NB4 (cell line): ENCODE data around the gene SPEN.

Source experiments
- MAX ChIP-seq: IDR thresholded peaks from 2 replicates; pipeline ENCODE4 v1.6.1; 2011; ENCODE audit warnings: low read depth, low read length
- POLR2A ChIP-seq: IDR thresholded peaks from 2 replicates; pipeline ENCODE4 v1.6.1; 2011; ENCODE audit warnings: mild to moderate bottlenecking; ENCODE audit not compliant: insufficient read length; ENCODE audit errors: extremely low read depth

GRCh38 chr1:15810073-15810472, 37.4 kb upstream of the SPEN start:
- TF ChIP-seq MAX: no peak
- no peak for TF ChIP-seq POLR2A
